HepG2 (cell line): ENCODE measurements around the gene FOSL2. TPM values are rescaled to one million over a fixed set of nuclear protein-coding genes. Genes with fewer than 3 reads are reported as not detected.

Experiments
- ATAC-seq: fragments of 200-7000 bp; cut with Tn5 transposase; 3 replicates; pipeline ENCODE4 v1.9.1; 2020; ENCODE audit warnings: mild to moderate bottlenecking, moderate library complexity
- BruUV-seq: library from RNA; stranded (reverse); fragments of 400-500 nt; replicated peaks from 2 replicates; lab custom pipeline; 2021; lab: Mats Ljungman, UMichigan
- CTCF ChIA-PET: fragments of 300-600 bp; formaldehyde crosslinking; extraction: SDS; loops from one replicate; lab custom pipeline; 2021; ENCODE audit warnings: low total read pairs, inconsistent platforms, low intra/inter-chr PET ratio; lab: Yijun Ruan, JAX
- POLR2A ChIA-PET: fragments of 350-600 bp; sonication (Branson Sonifier 250); formaldehyde crosslinking; loops from one replicate; lab custom pipeline; 2020; ENCODE audit warnings: antibody characterized with exemption, inconsistent platforms; lab: Yijun Ruan, JAX
- DNase-seq: peaks from one replicate; pipeline ENCODE4 v3.0.0-alpha.2; 2015; ENCODE audit warnings: low spot score
- FAIRE-seq: peaks from 3 replicates; lab custom pipeline; 2011; peaks lifted over from hg19 to GRCh38; lab: Jason Lieb, UNC
- H2AFZ ChIP-seq: one replicate; pipeline ENCODE4 v1.6.1; 2011; ENCODE audit warnings: low read length, inconsistent platforms
- H3K27ac ChIP-seq: fragments of 300-600 bp; 3 replicates; pipeline ENCODE4 v1.8.0; 2011; ENCODE audit warnings: mixed run types, mild to moderate bottlenecking, mixed read lengths, low read length, inconsistent platforms; ENCODE audit not compliant: insufficient read depth; ENCODE audit errors: extremely low read length
- H3K27me3 ChIP-seq, 2 experiments: fragments of 200-600 bp in 1 of 2; 2 replicates in 1 of 2; 3 replicates in 1 of 2; pipeline versions ENCODE4 v1.6.0 to v1.8.0; 2011; ENCODE audit warnings: low read length in 2 of 2, mild to moderate bottlenecking in 2 of 2, moderate library complexity in 2 of 2, inconsistent platforms in 1 of 2; ENCODE audit not compliant: insufficient read depth in 2 of 2, control insufficient read depth in 1 of 2
- H3K36me3 ChIP-seq, 2 experiments: fragments of 200-600 bp in 1 of 2; replicated peaks in 1 of 2; 2 replicates in 1 of 2; 3 replicates in 1 of 2; pipeline versions ENCODE4 v1.5.1 to v1.8.0; 2011; ENCODE audit warnings: low read length in 2 of 2, inconsistent platforms in 1 of 2; ENCODE audit not compliant: insufficient read depth in 2 of 2, control insufficient read depth in 1 of 2
- H3K4me1 ChIP-seq: 2 replicates; pipeline ENCODE4 v1.5.1; 2012; ENCODE audit warnings: low read length, inconsistent platforms; ENCODE audit not compliant: insufficient read depth
- H3K4me2 ChIP-seq: 2 replicates; pipeline ENCODE4 v1.6.0; 2011; ENCODE audit warnings: low read depth, low read length, inconsistent platforms
- H3K4me3 ChIP-seq, 3 experiments: fragments of 200-600 bp in 1 of 3; sonication (generic), shearing (Covaris generic) in 1 of 3; replicated peaks in 1 of 3; 2 replicates each; pipeline ENCODE4 v1.5.1; 2011 to 2016; ENCODE audit warnings: low read length in 3 of 3, inconsistent platforms in 2 of 3, low read depth in 2 of 3, mild to moderate bottlenecking in 2 of 3, control low read depth in 1 of 3, mixed read lengths in 1 of 3; ENCODE audit not compliant: insufficient read depth in 1 of 3
- H3K79me2 ChIP-seq: one replicate; pipeline ENCODE4 v1.6.1; 2011; ENCODE audit warnings: low read length, inconsistent platforms; ENCODE audit not compliant: insufficient read depth
- H3K9ac ChIP-seq: 2 replicates; pipeline ENCODE4 v1.6.0; 2011; ENCODE audit warnings: mild to moderate bottlenecking, low read depth, low read length, inconsistent platforms; ENCODE audit not compliant: insufficient read depth
- H3K9me3 ChIP-seq: 2 replicates; pipeline ENCODE4 v1.5.1; 2012; ENCODE audit warnings: mild to moderate bottlenecking, low read length
- H4K20me1 ChIP-seq: 2 replicates; pipeline ENCODE4 v1.6.0; 2011; ENCODE audit warnings: inconsistent platforms, mild to moderate bottlenecking, low read length, moderate library complexity; ENCODE audit not compliant: insufficient read depth
- FOSL2 ChIP-seq: sonication (generic); formaldehyde crosslinking; IDR thresholded peaks from 2 replicates; pipeline ENCODE4 v1.4.0; 2020; ENCODE audit warnings: missing genetic modification reagents
- FOXA3 ChIP-seq: IDR thresholded peaks from 2 replicates; pipeline ENCODE4 v1.6.1; 2016; ENCODE audit warnings: missing genetic modification reagents, missing compliant biosample characterization
- HOXA3 ChIP-seq: sonication (generic); formaldehyde crosslinking; IDR thresholded peaks from 2 replicates; pipeline ENCODE4 v1.5.0; 2020; ENCODE audit warnings: missing genetic modification reagents
- IKZF1 ChIP-seq: fragments of 450-650 bp; IDR thresholded peaks from 2 replicates; pipeline ENCODE4 v1.7.1; 2016
- RBM22 ChIP-seq: fragments of 200-400 bp; formaldehyde crosslinking; optimal IDR thresholded peaks from 2 replicates; pipeline ENCODE3; 2017; ENCODE audit warnings: mild to moderate bottlenecking, low read length, moderate library complexity
- SIX1 ChIP-seq: sonication (generic); formaldehyde crosslinking; IDR thresholded peaks from 2 replicates; pipeline ENCODE4 v1.4.0; 2020; ENCODE audit warnings: missing genetic modification reagents, borderline replicate concordance
- SPEN ChIP-seq: sonication (generic); formaldehyde crosslinking; IDR thresholded peaks from 2 replicates; pipeline ENCODE4 v1.5.1; 2020; ENCODE audit warnings: low read depth, mild to moderate bottlenecking, missing genetic modification reagents
- ZKSCAN5 ChIP-seq: sonication (generic); formaldehyde crosslinking; IDR thresholded peaks from 2 replicates; pipeline ENCODE4 v1.5.1; 2020; ENCODE audit warnings: mild to moderate bottlenecking, missing genetic modification reagents
- ZNF101 ChIP-seq: sonication (generic); formaldehyde crosslinking; IDR thresholded peaks from 2 replicates; pipeline ENCODE4 v1.4.0; 2020; ENCODE audit warnings: mild to moderate bottlenecking, low read depth, missing genetic modification reagents, borderline replicate concordance
- ZNF263 ChIP-seq: sonication (generic); formaldehyde crosslinking; IDR thresholded peaks from 2 replicates; pipeline ENCODE4 v1.4.0; 2020; ENCODE audit warnings: missing genetic modification reagents
- ZNF558 ChIP-seq: sonication (generic); formaldehyde crosslinking; IDR thresholded peaks from 2 replicates; pipeline ENCODE4 v1.9.0; 2022; ENCODE audit warnings: mild to moderate bottlenecking, missing genetic modification reagents, borderline replicate concordance
- ZNF615 ChIP-seq: sonication (generic); formaldehyde crosslinking; IDR thresholded peaks from 2 replicates; pipeline ENCODE4 v1.5.0; 2020; ENCODE audit warnings: mild to moderate bottlenecking, missing genetic modification reagents, borderline replicate concordance
- WGBS: methylation state at CpG from one replicate; pipeline ENCODE4 v1.1.6; 2017; ENCODE audit warnings: low lambda C conversion rate; 5-methylcytosine and 5-hydroxymethylcytosine counted together
- in situ Hi-C: cut with HindIII; loops from 2 replicates; pipeline ENCODE4 v1.10.0; 2017; ENCODE audit warnings: low pct_unique_long_range_greater_than_20kb; ENCODE audit not compliant: extremely low pct_ligation_motif_present
- intact Hi-C: fragments of 100-400 bp; cut with micrococcal nuclease; formaldehyde crosslinking; loops from one replicate; pipeline ENCODE4 v1.10.0; 2022; ENCODE audit not compliant: unreplicated experiment
- polyA plus RNA-seq, 8 experiments: library from polyadenylated mRNA; depleted of rRNA in 3 of 8; stranded (reverse) in 7 of 8; unstranded in 1 of 8; fragments of >200 nt; fragmentation: Illumina TruSeq in 4 of 8; extraction: Trizol in 4 of 8; gene quantifications; 2 replicates each; pipeline versions ENCODE4 v1.2.1 to v1.2.3, GENCODE V29; 2011 to 2016; ENCODE audit warnings: low read depth in 4 of 8, missing spikeins in 1 of 8, mixed read lengths in 1 of 8; ENCODE audit not compliant: insufficient read depth in 1 of 8
- total RNA-seq, 5 experiments: library from RNA; depleted of rRNA; stranded (reverse); fragments of >200 nt; fragmentation: Illumina TruSeq; extraction: Trizol; gene quantifications; 2 replicates each; pipeline ENCODE4 v1.2.3, GENCODE V29; 2016; ENCODE audit warnings: low read depth in 1 of 5

Gene FOSL2
- total and polyA plus RNA-seq, 2 of the 13 experiments (the other 11 are each of a cell fraction or from before 2014, with no cell fraction given): 3.4 to 18.1 TPM

GRCh38 chr2:28444956-28445355 is 52.3 kb downstream of the FOSL2 start (continued):
- no peak for TF ChIP-seq ZNF615 (CRISPR knock-in tag)
- TF ChIP-seq, all 625 proteins: peak for 0

GRCh38 chr2:28445448-28446258 is 53.0 kb downstream of the FOSL2 start:
- ATAC-seq (no peak), DNase-seq (no peak), FAIRE-seq (no peak)
- Histone ChIP-seq H3K4me1 (no peaks in the 10 kb centered on the region), H3K4me3 (no peak overlapping the region), H3K9ac (no peak overlapping the region), H3K27me3 (peaks cover 0 to 22% of the 10 kb centered on the region in 2 experiments; a peak in 3 of 5 replicates), H3K36me3 (no peaks in the 10 kb centered on the region), H4K20me1 (no peaks in the 10 kb centered on the region), H2AFZ (no peak overlapping the region), H3K27ac (no peak overlapping the region), H3K9me3 (no peaks in the 10 kb centered on the region), H3K4me2 (no peak overlapping the region), H3K79me2 (no peaks in the 10 kb centered on the region)
- intact Hi-C loops (no loop called here), in situ Hi-C loops (no loop called here)
- BruUV-seq: no TSS peak
- WGBS: 2% methylated on average over 4 of the region's 7 CpGs
- TF ChIP-seq HOXA3 (CRISPR knock-in tag): no peak
- TF ChIP-seq FOSL2 (CRISPR knock-in tag): peak; percentile 63
- no peak for TF ChIP-seq RBM22
- TF ChIP-seq ZNF558 (CRISPR knock-in tag): no peak
- 0 out of 2 replicates have a peak, but pooled peaks have one; percentile 29 for TF ChIP-seq ZNF263 (CRISPR knock-in tag)
- ChIA-PET CTCF (no interaction called here), POLR2A (interaction anchor here (1.7 kb wide), 1 partner anchor 8 kb away, joined by 5 read pairs; no protein-coding TSS in a partner anchor)

GRCh38 chr2:28446531-28446930 is 53.9 kb downstream of the FOSL2 start:
- FAIRE-seq (no peak), DNase-seq (no peak), ATAC-seq (no peak)
- Histone ChIP-seq H3K27ac (no peak overlapping the region), H3K9ac (no peak overlapping the region), H3K27me3 (peaks cover 0 to 22% of the 10 kb centered on the region in 2 experiments; a peak in 3 of 5 replicates), H3K4me1 (no peaks in the 10 kb centered on the region), H3K79me2 (no peaks in the 10 kb centered on the region), H3K4me2 (no peak overlapping the region), H4K20me1 (no peaks in the 10 kb centered on the region), H3K36me3 (no peaks in the 10 kb centered on the region), H2AFZ (no peak overlapping the region), H3K4me3 (no peak overlapping the region), H3K9me3 (no peaks in the 10 kb centered on the region)
- BruUV-seq: no TSS peak
- ChIA-PET POLR2A (interaction anchor here (1.7 kb wide), 1 partner anchor 9 kb away, joined by 5 read pairs; no protein-coding TSS in a partner anchor), CTCF (no interaction called here)
- in situ Hi-C loops: no loop called here
- intact Hi-C loops: no loop called here
- TF ChIP-seq FOXA3 (CRISPR knock-in tag): no peak
- TF ChIP-seq IKZF1: no peak
- no peak for TF ChIP-seq SIX1
- no peak for TF ChIP-seq ZNF101 (CRISPR knock-in tag)
- no peak for TF ChIP-seq ZKSCAN5 (CRISPR knock-in tag)
- TF ChIP-seq SPEN (CRISPR knock-in tag): no peak
